OCI-LY3 (cell line): Measurements from ENCODE around the gene HIGD1A.

Source experiments
- H2AFZ ChIP-seq: fragments of 200-600, 300-600 bp; shearing (Covaris generic); 2 replicates; pipeline ENCODE4 v1.6.0; 2014; ENCODE audit warnings: antibody characterized with exemption, low read depth, low read length
- H3K27ac ChIP-seq: fragments of 200-600, 300-600 bp; sonication (generic); 2 replicates; pipeline ENCODE4 v1.5.1; 2014; ENCODE audit warnings: mild to moderate bottlenecking, low read length, moderate library complexity, mixed read lengths
- H3K27me3 ChIP-seq: fragments of 200-600, 300-600 bp; sonication (generic); 2 replicates; pipeline ENCODE4 v1.6.1; 2014; ENCODE audit warnings: low read depth, low read length, mixed read lengths
- H3K36me3 ChIP-seq: fragments of 200-600, 300-600 bp; sonication (generic); replicated peaks from 2 replicates; pipeline ENCODE3; 2014; ENCODE audit warnings: low read depth, low read length, mixed read lengths
- H3K4me1 ChIP-seq: fragments of 300-600, 200-600 bp; sonication (generic); 2 replicates; pipeline ENCODE4 v1.6.1; 2014; ENCODE audit warnings: low read length, mixed read lengths
- H3K4me2 ChIP-seq: fragments of 200-600, 300-600 bp; sonication (generic); 2 replicates; pipeline ENCODE4 v1.6.1; 2014; ENCODE audit warnings: low read length, mixed read lengths
- H3K4me3 ChIP-seq: fragments of 300-600, 200-600 bp; sonication (generic); 2 replicates; pipeline ENCODE4 v1.5.1; 2014; ENCODE audit warnings: antibody characterized with exemption, mild to moderate bottlenecking, low read length, moderate library complexity
- H3K79me2 ChIP-seq: fragments of 300-600, 200-600 bp; shearing (Covaris generic); 2 replicates; pipeline ENCODE4 v1.6.1; 2014; ENCODE audit warnings: mild to moderate bottlenecking, low read length, mixed read lengths
- H3K9ac ChIP-seq: fragments of 300-600, 200-600 bp; shearing (Covaris generic); 2 replicates; pipeline ENCODE4 v1.6.0; 2014; ENCODE audit warnings: mild to moderate bottlenecking, low read length, moderate library complexity
- H3K9me3 ChIP-seq: fragments of 200-600, 300-600 bp; shearing (Covaris generic); 2 replicates; pipeline ENCODE4 v1.6.1; 2014; ENCODE audit warnings: low read length, mixed read lengths; ENCODE audit not compliant: insufficient read depth
- H4K20me1 ChIP-seq: fragments of 200-600, 300-600 bp; sonication (generic); 2 replicates; pipeline ENCODE4 v1.6.1; 2016; ENCODE audit warnings: low read length, mixed read lengths; ENCODE audit not compliant: insufficient read depth
- CTCF ChIP-seq: fragments of 200-600, 300-600 bp; sonication (generic); IDR thresholded peaks from 2 replicates; pipeline ENCODE4 v1.5.1; 2014; ENCODE audit warnings: antibody characterized with exemption, low read length, low read depth
- EZH2phosphoT487 ChIP-seq: fragments of 200-600 bp; shearing (Covaris generic); IDR thresholded peaks from 2 replicates; pipeline ENCODE4 v1.6.1; 2018; ENCODE audit warnings: antibody characterized with exemption, mixed run types, low read depth

HIGD1A gene

GRCh38 chr3:42804106-42804830, at the start of gene HIGD1A:
TSS of gene HIGD1A (minus strand) at chr3:42804490. CDS start at chr3:42794253, 10,237 bp downstream.
- Histone ChIP-seq H3K27me3 (no peaks in the 10 kb centered on the region), H3K4me3 (peak within 1 kb of the TSS; percentile 94), H3K4me1 (peaks cover 12% of the 10 kb centered on the region), H4K20me1 (0 out of 2 replicates have a peak, but pooled peaks cover 4% of the 10 kb centered on the region), H2AFZ (peak within 1 kb of the TSS; percentile 96), H3K79me2 (peaks cover 48% of the 10 kb centered on the region), H3K36me3 (peaks cover 4% of the 10 kb centered on the region), H3K9ac (peak within 1 kb of the TSS; percentile 92), H3K9me3 (no peaks in the 10 kb centered on the region), H3K27ac (peak within 1 kb of the TSS; percentile 57), H3K4me2 (peak within 1 kb of the TSS; percentile 95)
- TF ChIP-seq EZH2phosphoT487 (no peak), CTCF (no peak)

GRCh38 chr3:42853739-42854302, 49.5 kb upstream of the HIGD1A start:
- no peak overlapping the region for H3K27ac ChIP-seq
- H4K20me1 ChIP-seq = no peaks in the 10 kb centered on the region
- no peaks in the 10 kb centered on the region for H3K9me3 ChIP-seq
- TF ChIP-seq EZH2phosphoT487 (no peak), CTCF (no peak)
- no peak overlapping the region for H3K4me2 ChIP-seq
- H3K36me3 ChIP-seq = no peaks in the 10 kb centered on the region
- no peaks in the 10 kb centered on the region for H3K79me2 ChIP-seq
- no peak overlapping the region for H2AFZ ChIP-seq
- peaks cover 11% of the 10 kb centered on the region for H3K4me1 ChIP-seq
- no peak overlapping the region for H3K9ac ChIP-seq
- peaks cover 10% of the 10 kb centered on the region for H3K27me3 ChIP-seq
- no peak overlapping the region for H3K4me3 ChIP-seq

GRCh38 chr3:42853056-42853455, 48.8 kb upstream of the HIGD1A start:
- H3K9me3 ChIP-seq = no peaks in the 10 kb centered on the region
- no peak for TF ChIP-seq CTCF
- no peak for TF ChIP-seq EZH2phosphoT487
- peaks cover 11% of the 10 kb centered on the region for H3K4me1 ChIP-seq
- no peaks in the 10 kb centered on the region for H3K79me2 ChIP-seq
- peaks cover 10% of the 10 kb centered on the region for H3K27me3 ChIP-seq
- no peak overlapping the region for H3K27ac ChIP-seq
- H3K9ac ChIP-seq = no peak overlapping the region
- H3K36me3 ChIP-seq = no peaks in the 10 kb centered on the region
- no peaks in the 10 kb centered on the region for H4K20me1 ChIP-seq
- no peak overlapping the region for H3K4me3 ChIP-seq
- H2AFZ ChIP-seq = no peak overlapping the region
- no peak overlapping the region for H3K4me2 ChIP-seq

GRCh38 chr3:42852441-42852840, 48.2 kb upstream of the HIGD1A start:
- H3K4me2 ChIP-seq = no peak overlapping the region
- no peak overlapping the region for H3K4me3 ChIP-seq
- no peaks in the 10 kb centered on the region for H4K20me1 ChIP-seq
- H3K27me3 ChIP-seq = peaks cover 10% of the 10 kb centered on the region
- no peaks in the 10 kb centered on the region for H3K36me3 ChIP-seq
- H3K9me3 ChIP-seq = no peaks in the 10 kb centered on the region
- TF ChIP-seq EZH2phosphoT487 (no peak), CTCF (no peak)
- no peak overlapping the region for H3K27ac ChIP-seq
- H3K79me2 ChIP-seq = no peaks in the 10 kb centered on the region
- no peak overlapping the region for H3K9ac ChIP-seq
- H2AFZ ChIP-seq = no peak overlapping the region
- peaks cover 16% of the 10 kb centered on the region for H3K4me1 ChIP-seq
